ENCODE data around the gene IFI44.

IFI44 gene

GRCh38 chr1:78678324-78678723 lies 28.7 kb downstream of the IFI44 start:
- TF ChIP-seq CTCF (conservative IDR thresholded peaks at IDR 0.05; ENCODE audit: low read depth, low read length), result no peak
- no peak overlapping the region for H3K4me3 ChIP-seq (ENCODE audit: low read length)
- DNase-seq (ENCODE audit: low read depth), result no peak

- no peak for DNase-seq (ENCODE audit: low read depth)
- no peak overlapping the region for H3K4me3 ChIP-seq (ENCODE audit: low read length)
- no peak for TF ChIP-seq CTCF (conservative IDR thresholded peaks at IDR 0.05; ENCODE audit: low read depth, low read length)
These were observed 31.6 kb downstream of the IFI44 start for GRCh38 chr1:78681265-78681664.

- DNase-seq (ENCODE audit: low read depth), result no peak
- no peak for TF ChIP-seq CTCF (conservative IDR thresholded peaks at IDR 0.05; ENCODE audit: low read depth, low read length)
- no peak overlapping the region for H3K4me3 ChIP-seq (ENCODE audit: low read length)
These were observed 32.9 kb downstream of the IFI44 start for GRCh38 chr1:78682496-78682895.

- no peak for DNase-seq (ENCODE audit: low read depth)
- no peak overlapping the region for H3K4me3 ChIP-seq (ENCODE audit: low read length)
- TF ChIP-seq CTCF (conservative IDR thresholded peaks at IDR 0.05; ENCODE audit: low read depth, low read length), result no peak
These were observed 33.4 kb downstream of the IFI44 start for GRCh38 chr1:78683079-78683478.

- TF ChIP-seq CTCF (conservative IDR thresholded peaks at IDR 0.05; ENCODE audit: low read depth, low read length), result no peak
- no peak for DNase-seq (ENCODE audit: low read depth)
- no peak overlapping the region for H3K4me3 ChIP-seq (ENCODE audit: low read length)
These were observed 37.7 kb downstream of the IFI44 start for GRCh38 chr1:78687315-78687714.

GRCh38 chr1:78687914-78688313 lies 38.3 kb downstream of the IFI44 start:
- H3K4me3 ChIP-seq (ENCODE audit: low read length), result no peak overlapping the region
- TF ChIP-seq CTCF (conservative IDR thresholded peaks at IDR 0.05; ENCODE audit: low read depth, low read length), result no peak
- no peak for DNase-seq (ENCODE audit: low read depth)

GRCh38 chr1:78688697-78689096 lies 39.1 kb downstream of the IFI44 start:
- no peak for DNase-seq (ENCODE audit: low read depth)
- H3K4me3 ChIP-seq (ENCODE audit: low read length), result no peak overlapping the region
- TF ChIP-seq CTCF (conservative IDR thresholded peaks at IDR 0.05; ENCODE audit: low read depth, low read length), result peak; percentile 31
